GM12801 (cell line): Measurements from ENCODE around the gene CRAT.
A peak's percentile ranks its signal among the peaks of the same experiment; 100 is the strongest.

ENCODE experiments used
- CTCF ChIP-seq: IDR thresholded peaks from one replicate; pipeline ENCODE4 v1.5.1; 2011; ENCODE audit warnings: control low read depth; ENCODE audit not compliant: insufficient read length; ENCODE audit errors: extremely low read depth

Gene CRAT

DNA sequence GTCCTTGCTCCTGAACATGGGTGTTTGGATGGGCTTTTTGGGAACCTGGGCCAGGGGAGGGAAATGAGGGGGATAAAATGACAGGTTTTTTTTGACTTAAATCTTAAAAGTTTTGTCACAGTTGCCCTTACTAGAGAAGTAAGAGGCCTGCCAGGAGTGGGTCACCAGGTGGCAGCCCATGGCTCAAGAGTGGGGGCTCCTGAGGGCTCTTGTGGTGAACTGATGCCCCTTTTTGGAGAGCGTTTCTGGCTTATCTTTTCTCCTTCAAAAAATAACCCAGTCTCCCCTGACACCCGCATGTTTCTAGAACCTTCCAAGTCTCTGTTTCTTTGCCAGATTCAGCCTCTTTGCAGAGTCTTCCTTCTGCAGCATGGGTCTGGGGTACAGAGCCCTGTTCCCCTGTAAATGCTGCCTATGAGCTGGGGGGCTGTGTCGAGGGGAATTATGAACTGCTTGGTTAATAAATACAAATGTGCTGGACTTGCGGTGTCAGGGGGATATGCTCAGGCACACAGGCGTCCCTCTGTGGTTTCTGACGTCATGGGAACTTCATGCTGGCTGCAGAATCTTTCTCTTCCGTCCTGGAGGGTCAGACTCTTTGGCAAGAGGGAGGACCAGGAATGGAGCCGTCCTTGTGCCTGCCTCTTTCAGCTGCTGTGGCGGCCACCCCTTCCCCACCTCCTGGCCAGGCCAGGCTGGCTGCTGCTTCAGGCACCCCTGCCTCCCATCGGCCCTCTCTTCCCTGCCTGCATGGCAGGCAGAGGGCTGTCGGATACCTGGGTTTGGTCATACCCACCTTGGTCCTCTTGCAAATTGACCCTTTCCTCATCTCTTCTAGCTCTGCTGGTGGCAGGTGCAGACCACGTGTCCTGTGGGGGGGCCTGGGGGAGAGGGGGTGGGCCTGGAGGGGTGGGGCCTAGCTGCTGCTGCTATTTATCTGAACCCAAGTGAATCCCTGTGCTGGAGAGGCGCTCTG, 30.8 kb upstream of the CRAT start:
- TF ChIP-seq CTCF, result no peak

DNA sequence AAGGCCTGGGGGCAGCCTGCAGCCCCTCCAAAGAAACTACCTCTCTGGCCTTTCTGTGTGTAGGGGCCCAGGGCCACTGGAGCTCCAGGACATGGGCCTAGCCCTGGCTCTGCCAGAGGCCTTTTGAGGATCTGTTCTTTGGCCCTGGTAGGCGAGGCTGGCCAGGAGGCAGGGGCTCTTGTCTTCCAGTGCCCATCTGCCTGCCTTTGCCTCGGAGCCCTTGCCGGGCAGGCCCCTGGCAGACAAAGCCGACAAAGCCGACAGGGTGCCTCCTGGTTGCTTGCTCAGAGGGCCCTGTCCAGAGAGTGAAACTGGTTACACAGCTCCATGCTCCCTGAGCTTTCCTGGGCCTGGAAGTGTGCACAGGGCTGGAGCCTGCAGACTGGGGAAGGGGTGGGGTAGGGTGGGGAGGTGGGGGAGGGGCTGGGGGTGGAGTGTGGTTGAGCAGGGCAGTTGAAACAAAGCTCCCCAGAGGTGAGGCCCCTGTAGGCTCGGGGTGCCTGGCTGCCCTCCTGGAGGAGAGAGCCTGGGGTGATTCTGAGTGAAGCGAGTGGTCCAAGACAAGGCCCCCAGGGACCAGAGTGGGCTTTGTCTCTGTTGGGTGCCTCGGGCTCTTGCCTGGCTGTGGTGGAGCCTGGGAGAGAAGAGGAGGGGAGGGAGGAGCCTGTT, 29.9 kb upstream of the CRAT start:
- TF ChIP-seq CTCF, result no peak

DNA sequence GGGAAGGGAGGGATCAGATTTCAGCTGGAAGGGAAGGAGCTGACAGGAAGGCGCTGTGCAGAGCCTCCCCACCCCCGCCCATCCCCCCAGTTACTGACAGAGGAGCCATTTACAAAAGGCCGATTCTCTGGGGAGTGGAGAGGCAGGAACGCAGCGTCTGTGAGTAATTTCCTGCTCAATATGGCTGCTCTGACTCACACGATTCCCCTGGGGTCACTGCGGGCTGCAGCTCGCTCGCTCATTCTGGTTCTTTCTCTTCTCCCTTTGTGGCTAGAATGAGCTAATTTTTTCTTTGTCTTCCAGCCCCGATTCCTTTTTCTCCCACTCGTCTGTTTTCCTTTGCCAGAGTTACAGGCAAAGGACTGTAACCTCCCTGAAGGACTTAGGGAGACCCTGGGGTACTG, 29.4 kb upstream of the CRAT start:
- TF ChIP-seq CTCF, result no peak

- TF ChIP-seq CTCF, result peak; percentile 45
Observed at GRCh38 chr9:129139233-129139992, 28.8 kb upstream of the CRAT start.

- TF ChIP-seq CTCF, result no peak
Observed at GRCh38 chr9:129138476-129139232, 28.1 kb upstream of the CRAT start.

DNA sequence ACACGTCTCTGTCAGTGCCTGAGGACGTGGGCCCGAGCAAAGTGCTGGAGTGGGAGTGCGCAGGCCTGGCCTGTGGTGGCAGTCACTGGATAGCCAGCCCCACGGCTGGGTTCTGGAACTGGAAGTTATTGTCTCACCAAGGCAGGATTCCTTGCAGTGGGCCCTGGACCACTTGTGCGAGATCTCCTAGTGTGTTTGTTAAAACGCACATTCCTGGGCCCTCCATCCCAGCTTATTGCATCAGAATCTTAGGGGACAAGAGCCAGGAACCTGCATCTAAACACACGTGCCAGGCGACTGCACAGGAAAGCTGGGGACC, 27.5 kb upstream of the CRAT start:
- TF ChIP-seq CTCF, result no peak
